Neural progenitor cell (in vitro differentiated cells): Measurements from ENCODE around the gene IL37. TPM values are rescaled to one million over a fixed set of nuclear protein-coding genes. Genes with fewer than 3 reads are reported as not detected.

Source experiments
- DNase-seq: peaks from one replicate; pipeline ENCODE4 v3.0.0-alpha.2; 2016; ENCODE audit warnings: low spot score
- H2AFZ ChIP-seq: fragments of 200-600 bp; sonication (generic); replicated peaks from 2 replicates; pipeline ENCODE4 v1.6.1; 2016; ENCODE audit warnings: antibody characterized with exemption
- H3F3A ChIP-seq: fragments of 200-600 bp; sonication (generic); 2 replicates; pipeline ENCODE4 v1.6.1; 2016; ENCODE audit warnings: antibody characterized with exemption, low read depth
- H3K27ac ChIP-seq: fragments of 200-600 bp; sonication (generic); 2 replicates; pipeline ENCODE4 v1.5.1; 2016; ENCODE audit warnings: mild to moderate bottlenecking
- H3K27me3 ChIP-seq: fragments of 200-600 bp; sonication (generic); 2 replicates; pipeline ENCODE4 v1.6.1; 2016; ENCODE audit warnings: mild to moderate bottlenecking, moderate library complexity
- H3K36me3 ChIP-seq: fragments of 200-600 bp; sonication (generic); 2 replicates; pipeline ENCODE4 v1.5.1; 2016
- H3K4me1 ChIP-seq: fragments of 200-600 bp; sonication (generic); 2 replicates; pipeline ENCODE4 v1.6.1; 2016; ENCODE audit warnings: mixed run types
- H3K4me2 ChIP-seq: fragments of 200-600 bp; sonication (generic); 2 replicates; pipeline ENCODE4 v1.6.1; 2016
- H3K4me3 ChIP-seq: fragments of 200-600 bp; sonication (generic); 2 replicates; pipeline ENCODE4 v1.5.1; 2016
- H3K79me2 ChIP-seq: fragments of 200-600 bp; sonication (generic); 2 replicates; pipeline ENCODE4 v1.6.1; 2016; ENCODE audit warnings: low read depth
- H3K9ac ChIP-seq: fragments of 200-600 bp; sonication (generic); 2 replicates; pipeline ENCODE4 v1.6.1; 2016
- H3K9me3 ChIP-seq: fragments of 200-600 bp; sonication (generic); 2 replicates; pipeline ENCODE4 v1.5.1; 2016; ENCODE audit warnings: low read depth
- H4K20me1 ChIP-seq: fragments of 200-600 bp; sonication (generic); 2 replicates; pipeline ENCODE4 v1.6.1; 2016; ENCODE audit warnings: low read depth
- H3K27ac Mint-ChIP-seq: 3 replicates; pipeline ENCODE4 v1.8.0; 2021; ENCODE audit warnings: mixed read lengths
- H3K27me3 Mint-ChIP-seq: 2 replicates; pipeline ENCODE4 v1.8.0; 2022; ENCODE audit warnings: low read depth, mild to moderate bottlenecking, inconsistent platforms, moderate library complexity, mixed read lengths; ENCODE audit not compliant: insufficient read depth
- H3K36me3 Mint-ChIP-seq: 3 replicates; pipeline ENCODE4 v1.8.0; 2021; ENCODE audit warnings: mixed read lengths
- H3K4me1 Mint-ChIP-seq: 3 replicates; pipeline ENCODE4 v1.8.0; 2021; ENCODE audit warnings: mixed read lengths
- H3K4me3 Mint-ChIP-seq: 3 replicates; pipeline ENCODE4 v1.8.0; 2021; ENCODE audit warnings: mild to moderate bottlenecking, moderate library complexity, mixed read lengths
- H3K9me3 Mint-ChIP-seq: 3 replicates; pipeline ENCODE4 v1.8.0; 2020; ENCODE audit warnings: mixed read lengths
- EZH2 ChIP-seq: fragments of 200-600 bp; sonication (generic); IDR thresholded peaks from 2 replicates; pipeline ENCODE4 v1.6.1; 2017; ENCODE audit warnings: antibody characterized with exemption, mild to moderate bottlenecking, moderate library complexity
- EZH2phosphoT487 ChIP-seq: fragments of 200-600 bp; sonication (generic); IDR thresholded peaks from 2 replicates; pipeline ENCODE4 v1.6.1; 2017; ENCODE audit warnings: antibody characterized with exemption
- total RNA-seq: library from RNA; depleted of rRNA; stranded (reverse); fragments of >200 nt; gene quantifications from 2 replicates; pipeline ENCODE4 v1.2.3, GENCODE V29; 2015; ENCODE audit warnings: low replicate concordance
- TF ChIP-seq, protein P1 (sequence below): fragments of 200-600 bp; sonication (generic); IDR thresholded peaks from 2 replicates; pipeline ENCODE4 v1.5.1; 2017; ENCODE audit warnings: antibody characterized with exemption, mild to moderate bottlenecking

IL37 gene
- total RNA-seq, 1 donor from 2014 or later = not detected

DNA sequence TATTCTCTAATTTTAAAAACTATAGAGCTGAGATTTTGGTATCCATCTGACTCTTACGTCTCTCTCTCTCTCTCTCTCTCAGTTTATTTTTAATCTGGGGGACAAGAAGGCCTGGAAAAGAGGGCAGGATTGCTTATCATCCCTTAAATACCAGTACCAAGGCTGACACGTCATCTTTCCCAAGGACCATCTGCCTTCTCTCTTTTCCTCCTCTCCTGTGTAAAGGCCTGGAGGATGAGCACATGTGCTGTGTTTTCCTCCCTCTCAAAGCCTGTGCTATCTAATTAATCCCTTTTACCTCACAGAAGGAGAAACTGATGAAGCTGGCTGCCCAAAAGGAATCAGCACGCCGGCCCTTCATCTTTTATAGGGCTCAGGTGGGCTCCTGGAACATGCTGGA lies 7.3 kb downstream of the IL37 start:
- Mint-ChIP-seq H3K36me3 (no peaks in the 10 kb centered on the region), H3K27me3 (no peaks in the 10 kb centered on the region), H3K27ac (no peak overlapping the region), H3K4me3 (no peak overlapping the region), H3K9me3 (no peaks in the 10 kb centered on the region), H3K4me1 (no peaks in the 10 kb centered on the region)
- H3F3A ChIP-seq = no peaks in the 10 kb centered on the region
- no peak overlapping the region for H3K4me3 ChIP-seq
- TF ChIP-seq, protein P1, sequence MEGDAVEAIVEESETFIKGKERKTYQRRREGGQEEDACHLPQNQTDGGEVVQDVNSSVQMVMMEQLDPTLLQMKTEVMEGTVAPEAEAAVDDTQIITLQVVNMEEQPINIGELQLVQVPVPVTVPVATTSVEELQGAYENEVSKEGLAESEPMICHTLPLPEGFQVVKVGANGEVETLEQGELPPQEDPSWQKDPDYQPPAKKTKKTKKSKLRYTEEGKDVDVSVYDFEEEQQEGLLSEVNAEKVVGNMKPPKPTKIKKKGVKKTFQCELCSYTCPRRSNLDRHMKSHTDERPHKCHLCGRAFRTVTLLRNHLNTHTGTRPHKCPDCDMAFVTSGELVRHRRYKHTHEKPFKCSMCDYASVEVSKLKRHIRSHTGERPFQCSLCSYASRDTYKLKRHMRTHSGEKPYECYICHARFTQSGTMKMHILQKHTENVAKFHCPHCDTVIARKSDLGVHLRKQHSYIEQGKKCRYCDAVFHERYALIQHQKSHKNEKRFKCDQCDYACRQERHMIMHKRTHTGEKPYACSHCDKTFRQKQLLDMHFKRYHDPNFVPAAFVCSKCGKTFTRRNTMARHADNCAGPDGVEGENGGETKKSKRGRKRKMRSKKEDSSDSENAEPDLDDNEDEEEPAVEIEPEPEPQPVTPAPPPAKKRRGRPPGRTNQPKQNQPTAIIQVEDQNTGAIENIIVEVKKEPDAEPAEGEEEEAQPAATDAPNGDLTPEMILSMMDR = no peak
- no peak for TF ChIP-seq EZH2
- TF ChIP-seq EZH2phosphoT487 = no peak
- no peaks in the 10 kb centered on the region for H3K27me3 ChIP-seq
- H3K36me3 ChIP-seq = no peaks in the 10 kb centered on the region
- H3K27ac ChIP-seq = no peak overlapping the region
- no peak overlapping the region for H3K9ac ChIP-seq
- no peaks in the 10 kb centered on the region for H4K20me1 ChIP-seq
- no peaks in the 10 kb centered on the region for H3K9me3 ChIP-seq
- H3K4me1 ChIP-seq = no peaks in the 10 kb centered on the region
- no peak for DNase-seq
- no peaks in the 10 kb centered on the region for H3K79me2 ChIP-seq
- H2AFZ ChIP-seq = no peak overlapping the region
- no peak overlapping the region for H3K4me2 ChIP-seq

DNA sequence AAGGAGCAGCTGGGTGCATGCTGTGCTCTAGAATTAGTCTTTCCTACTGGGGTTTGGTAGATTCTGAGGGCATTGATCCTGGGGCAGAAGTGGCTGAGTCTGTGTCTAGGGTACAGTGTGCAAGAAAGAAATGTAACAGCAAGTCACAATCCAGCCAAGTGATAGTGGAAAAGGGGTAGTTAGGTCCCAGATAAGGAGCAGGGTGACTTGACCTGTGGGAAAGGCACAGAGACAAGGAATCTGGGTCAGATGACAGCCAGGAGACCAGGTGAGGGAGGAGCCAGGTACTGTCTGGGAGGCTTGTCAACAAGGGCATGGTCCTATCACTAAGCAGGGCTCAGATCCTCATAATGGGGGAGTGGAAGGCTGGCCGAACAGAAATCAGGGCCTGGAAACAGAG lies 8.1 kb downstream of the IL37 start:
- no peak overlapping the region for H3K4me3 ChIP-seq
- no peaks in the 10 kb centered on the region for H3K9me3 ChIP-seq
- no peaks in the 10 kb centered on the region for H3K36me3 ChIP-seq
- H3F3A ChIP-seq = no peaks in the 10 kb centered on the region
- H2AFZ ChIP-seq = no peak overlapping the region
- no peak overlapping the region for H3K27ac ChIP-seq
- no peak overlapping the region for H3K27ac Mint-ChIP-seq
- H3K4me2 ChIP-seq = no peak overlapping the region
- H3K9me3 Mint-ChIP-seq = no peaks in the 10 kb centered on the region
- no peak overlapping the region for H3K9ac ChIP-seq
- no peaks in the 10 kb centered on the region for H3K27me3 ChIP-seq
- no peaks in the 10 kb centered on the region for H3K79me2 ChIP-seq
- no peak overlapping the region for H3K4me3 Mint-ChIP-seq
- no peaks in the 10 kb centered on the region for H3K4me1 ChIP-seq
- no peak for DNase-seq
- H3K4me1 Mint-ChIP-seq = no peaks in the 10 kb centered on the region
- TF ChIP-seq EZH2phosphoT487 = no peak
- TF ChIP-seq, protein P1 = no peak
- TF ChIP-seq EZH2 = no peak
- H4K20me1 ChIP-seq = no peaks in the 10 kb centered on the region
- H3K36me3 Mint-ChIP-seq = no peaks in the 10 kb centered on the region
- H3K27me3 Mint-ChIP-seq = no peaks in the 10 kb centered on the region

- no peaks in the 10 kb centered on the region for H3K9me3 Mint-ChIP-seq
- Histone ChIP-seq H3K4me3 (no peak overlapping the region), H4K20me1 (no peaks in the 10 kb centered on the region), H3K4me1 (no peaks in the 10 kb centered on the region), H3K9ac (no peak overlapping the region), H3K9me3 (no peaks in the 10 kb centered on the region), H3K79me2 (no peaks in the 10 kb centered on the region), H2AFZ (no peak overlapping the region), H3K27ac (no peak overlapping the region), H3F3A (no peaks in the 10 kb centered on the region), H3K36me3 (no peaks in the 10 kb centered on the region), H3K27me3 (no peaks in the 10 kb centered on the region), H3K4me2 (no peak overlapping the region)
- no peaks in the 10 kb centered on the region for H3K4me1 Mint-ChIP-seq
- H3K36me3 Mint-ChIP-seq = no peaks in the 10 kb centered on the region
- DNase-seq = no peak
- H3K27ac Mint-ChIP-seq = no peak overlapping the region
- H3K27me3 Mint-ChIP-seq = no peaks in the 10 kb centered on the region
- TF ChIP-seq EZH2phosphoT487 (no peak), EZH2 (no peak)
- TF ChIP-seq, protein P1 = no peak
- H3K4me3 Mint-ChIP-seq = no peak overlapping the region
These were observed 10.1 kb downstream of the IL37 start for GRCh38 chr2:112920923-112921532.
